Stimulated activated CD4-positive, alpha-beta T cell treated with anti-CD3 and anti-CD28 coated beads, Interleukin-4, amount 100 ng/mL, for 1 hour (primary cell): ENCODE measurements around the gene FLII.
A peak's percentile ranks its signal among the peaks of the same experiment; 100 is the strongest.
"Not testable (repeated sequence)": the region's sequence is repeated elsewhere in the genome, so short reads cannot be mapped to it uniquely, and the experiment has no call there.

Experiments
- DNase-seq: peaks from one replicate; pipeline ENCODE4 v3.0.0-alpha.2; 2020

FLII gene

GRCh38 chr17:18238299-18238698 lies 20.2 kb downstream of the FLII start:
- DNase-seq, result no peak

- no peak for DNase-seq
Measured at GRCh38 chr17:18237461-18237860, 21.1 kb downstream of the FLII start.

GRCh38 chr17:18236494-18236893 lies 22.0 kb downstream of the FLII start:
- DNase-seq, result no peak

- DNase-seq, result peak; percentile 14
Measured at GRCh38 chr17:18235743-18236256, 22.7 kb downstream of the FLII start.

GRCh38 chr17:18234853-18235380 lies 23.6 kb downstream of the FLII start:
- DNase-seq, result no peak

GRCh38 chr17:18233803-18234518 lies 24.6 kb downstream of the FLII start:
- no peak for DNase-seq

- DNase-seq, result no peak
Measured at GRCh38 chr17:18231164-18231563, 27.4 kb downstream of the FLII start.

GRCh38 chr17:18230288-18231141 lies 28.0 kb downstream of the FLII start:
- DNase-seq, result no peak

- DNase-seq, result no peak
Measured at GRCh38 chr17:18229771-18230170, 28.8 kb downstream of the FLII start.

GRCh38 chr17:18229254-18229653 lies 29.3 kb downstream of the FLII start:
- no peak for DNase-seq

GRCh38 chr17:18228176-18228682 lies 30.3 kb downstream of the FLII start:
- DNase-seq, result no peak

GRCh38 chr17:18227635-18228034 lies 30.9 kb downstream of the FLII start:
- no peak for DNase-seq

GRCh38 chr17:18226284-18226945 lies 32.1 kb downstream of the FLII start:
- no peak for DNase-seq

- no peak for DNase-seq
Measured at GRCh38 chr17:18225642-18226283, 32.8 kb downstream of the FLII start.

- peak; percentile 95 for DNase-seq
Measured at GRCh38 chr17:18225121-18225641, 33.4 kb downstream of the FLII start, which contains the start of gene LLGL1. TSS of gene LLGL1 (plus strand) at chr17:18225635. CDS start at chr17:18225683, 48 bp downstream.

- DNase-seq, result no peak
Measured at GRCh38 chr17:18224387-18225120, 34.0 kb downstream of the FLII start.

GRCh38 chr17:18224053-18224386 lies 34.5 kb downstream of the FLII start:
- DNase-seq, result no peak

- no peak for DNase-seq
Measured at GRCh38 chr17:18218756-18219415, 39.7 kb downstream of the FLII start.

- peak; percentile 74 for DNase-seq
Measured at GRCh38 chr17:18217412-18218015, 41.0 kb downstream of the FLII start.

- DNase-seq, result not testable (repeated sequence)
Measured at GRCh38 chr17:18216906-18217305, 41.6 kb downstream of the FLII start.
